ENCODE data around the gene CCL11. TPM values are rescaled to one million over a fixed set of nuclear protein-coding genes. Genes with fewer than 3 reads are reported as not detected.

CCL11 gene
- polyA plus RNA-seq, 2 of the 4 experiments (the other 2 are of a cell fraction), result not detected

DNA sequence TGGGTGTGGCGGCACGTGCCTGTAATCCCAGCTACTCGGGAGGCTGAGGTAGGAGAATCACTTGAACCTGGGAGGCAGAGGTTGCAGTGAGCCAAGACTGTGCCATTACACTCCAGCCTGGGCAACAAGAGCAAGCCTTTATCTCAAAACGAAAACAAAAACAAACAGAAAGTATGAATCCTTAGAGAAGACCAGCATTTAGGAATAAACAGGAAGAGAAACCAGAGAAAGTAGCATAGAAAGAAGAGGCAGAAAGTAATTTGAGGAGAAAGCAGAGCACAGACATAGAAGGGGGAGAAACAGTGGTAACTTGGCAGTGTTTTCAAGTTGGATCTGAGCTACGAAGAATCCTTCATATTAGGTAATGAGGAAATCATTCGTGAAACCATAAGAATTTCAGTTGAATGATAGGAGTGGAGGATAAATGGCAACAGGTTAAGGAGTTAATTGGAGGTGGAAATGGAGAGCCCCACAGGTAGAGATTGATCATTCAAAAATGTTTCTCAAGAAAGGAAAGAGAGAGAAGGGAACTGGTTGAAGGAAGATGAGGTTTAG is 40.1 kb upstream of the CCL11 start:
- 80% methylated on average over 6 of the region's 6 CpGs for WGBS (ENCODE audit: missing lambda C conversion rate)
- no peak for FAIRE-seq
- H3K9me3 ChIP-seq, result no peaks in the 10 kb centered on the region
- TF ChIP-seq BHLHE40 (IDR thresholded peaks at IDR 0.05; ENCODE audit: low read depth, low read length) (no peak), HOXB5 (CRISPR knock-in tag; IDR thresholded peaks at IDR 0.05) (no peak), HOXB13 (CRISPR knock-in tag; IDR thresholded peaks at IDR 0.05; ENCODE audit: low read depth) (no peak), ZFP36 (IDR thresholded peaks at IDR 0.05; ENCODE audit: borderline replicate concordance, partially characterized antibody) (no peak), ZNF302 (CRISPR knock-in tag; IDR thresholded peaks at IDR 0.05) (no peak), EP300 (IDR thresholded peaks at IDR 0.05) (no peak), HDAC2 (IDR thresholded peaks at IDR 0.05) (no peak), EHMT2 (IDR thresholded peaks at IDR 0.05; ENCODE audit: low read depth) (no peak), TP53 (CRISPR knock-in tag; IDR thresholded peaks at IDR 0.05) (no peak), POLR2A (IDR thresholded peaks at IDR 0.05; ENCODE audit: low read length) (no peak), CEBPB (IDR thresholded peaks at IDR 0.05) (no peak), GATA3 (IDR thresholded peaks at IDR 0.05; ENCODE audit: borderline replicate concordance) (no peak), CHD4 (IDR thresholded peaks at IDR 0.05; ENCODE audit: borderline replicate concordance) (no peak), EHF (CRISPR knock-in tag; IDR thresholded peaks at IDR 0.05) (no peak), BCL3 (IDR thresholded peaks at IDR 0.05) (no peak), TFCP2L1 (CRISPR knock-in tag; IDR thresholded peaks at IDR 0.05) (no peak), CHD2 (IDR thresholded peaks at IDR 0.05; ENCODE audit: low read length, partially characterized antibody) (no peak), PBX3 (IDR thresholded peaks at IDR 0.05) (no peak)
- TF ChIP-seq, protein P1, sequence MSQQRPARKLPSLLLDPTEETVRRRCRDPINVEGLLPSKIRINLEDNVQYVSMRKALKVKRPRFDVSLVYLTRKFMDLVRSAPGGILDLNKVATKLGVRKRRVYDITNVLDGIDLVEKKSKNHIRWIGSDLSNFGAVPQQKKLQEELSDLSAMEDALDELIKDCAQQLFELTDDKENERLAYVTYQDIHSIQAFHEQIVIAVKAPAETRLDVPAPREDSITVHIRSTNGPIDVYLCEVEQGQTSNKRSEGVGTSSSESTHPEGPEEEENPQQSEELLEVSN (IDR thresholded peaks at IDR 0.05; ENCODE audit: borderline replicate concordance, low read depth), result no peak
- TF ChIP-seq, protein P2, sequence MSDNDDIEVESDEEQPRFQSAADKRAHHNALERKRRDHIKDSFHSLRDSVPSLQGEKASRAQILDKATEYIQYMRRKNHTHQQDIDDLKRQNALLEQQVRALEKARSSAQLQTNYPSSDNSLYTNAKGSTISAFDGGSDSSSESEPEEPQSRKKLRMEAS (IDR thresholded peaks at IDR 0.05), result no peak
- CTCF ChIA-PET, result interaction anchor here (0.6 kb wide), 1 partner anchor 74 kb away, joined by 3 read pairs; no protein-coding TSS in a partner anchor
- POLR2A ChIA-PET, result no interaction called here
- DNase-seq (ENCODE audit: low read depth in 1 of 2, low spot score in 1 of 2), result no peak
- peaks cover 27% of the 10 kb centered on the region for H3K4me1 ChIP-seq
- no peak overlapping the region for H3K27ac ChIP-seq
- H3K4me2 ChIP-seq, result no peak overlapping the region
- no peak for ATAC-seq
- H3K4me3 ChIP-seq, result no peak overlapping the region

DNA sequence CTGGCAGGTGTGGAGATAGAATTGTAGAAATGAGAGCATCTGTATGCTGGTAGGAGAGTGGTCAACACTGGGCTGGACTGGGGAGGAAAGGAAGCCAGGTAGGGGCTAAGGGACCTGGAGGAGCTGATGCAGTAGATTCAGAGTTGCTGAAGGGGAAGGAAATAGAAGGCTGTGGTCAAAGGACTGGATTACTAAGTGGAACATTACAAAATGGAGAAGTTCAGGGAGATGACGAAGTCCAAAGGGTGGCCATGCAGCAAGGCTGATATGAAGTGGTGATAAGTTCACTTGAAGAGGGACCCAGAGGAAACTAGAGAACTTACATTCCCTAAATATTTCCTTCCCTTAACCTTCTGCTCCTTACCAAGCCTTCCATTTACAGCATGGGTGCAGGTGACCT is 39.1 kb upstream of the CCL11 start:
- Histone ChIP-seq H3K9me3 (no peaks in the 10 kb centered on the region), H3K4me1 (peaks cover 37% of the 10 kb centered on the region), H3K27ac (no peak overlapping the region; a peak in 1 of 6 replicates), H3K4me3 (no peak overlapping the region), H3K4me2 (no peak overlapping the region)
- CTCF ChIA-PET, result interaction anchor here (1.3 to 1.4 kb wide), 2 partner anchors 42 to 115 kb away, joined by 3 read pairs; no protein-coding TSS in a partner anchor
- FAIRE-seq (no peak), DNase-seq (ENCODE audit: low read depth in 1 of 2, low spot score in 1 of 2) (no peak), ATAC-seq (no peak)
- POLR2A ChIA-PET, result no interaction called here
- 96% methylated on average over 1 of the region's 1 CpG for WGBS (ENCODE audit: missing lambda C conversion rate)
- TF ChIP-seq NPAS2 (CRISPR knock-in tag; IDR thresholded peaks at IDR 0.05; ENCODE audit: borderline replicate concordance) (no peak), ESRRA (IDR thresholded peaks at IDR 0.05; ENCODE audit: borderline replicate concordance, low read length) (no peak), ELK1 (IDR thresholded peaks at IDR 0.05; ENCODE audit: low read depth, low read length) (no peak), HOXA7 (CRISPR knock-in tag; IDR thresholded peaks at IDR 0.05) (no peak), BHLHE40 (IDR thresholded peaks at IDR 0.05; ENCODE audit: low read depth, low read length) (no peak), JUN (IDR thresholded peaks at IDR 0.05) (no peak), RCOR1 (IDR thresholded peaks at IDR 0.05; ENCODE audit: low read depth, low read length) (no peak), RARB (CRISPR knock-in tag; IDR thresholded peaks at IDR 0.05) (no peak), HOXB13 (CRISPR knock-in tag; IDR thresholded peaks at IDR 0.05; ENCODE audit: low read depth) (no peak), CHD4 (IDR thresholded peaks at IDR 0.05; ENCODE audit: borderline replicate concordance) (no peak), HMGXB4 (CRISPR knock-in tag; IDR thresholded peaks at IDR 0.05; ENCODE audit: borderline replicate concordance) (no peak), CHD2 (IDR thresholded peaks at IDR 0.05; ENCODE audit: low read length, partially characterized antibody) (no peak)
- TF ChIP-seq, protein P3, sequence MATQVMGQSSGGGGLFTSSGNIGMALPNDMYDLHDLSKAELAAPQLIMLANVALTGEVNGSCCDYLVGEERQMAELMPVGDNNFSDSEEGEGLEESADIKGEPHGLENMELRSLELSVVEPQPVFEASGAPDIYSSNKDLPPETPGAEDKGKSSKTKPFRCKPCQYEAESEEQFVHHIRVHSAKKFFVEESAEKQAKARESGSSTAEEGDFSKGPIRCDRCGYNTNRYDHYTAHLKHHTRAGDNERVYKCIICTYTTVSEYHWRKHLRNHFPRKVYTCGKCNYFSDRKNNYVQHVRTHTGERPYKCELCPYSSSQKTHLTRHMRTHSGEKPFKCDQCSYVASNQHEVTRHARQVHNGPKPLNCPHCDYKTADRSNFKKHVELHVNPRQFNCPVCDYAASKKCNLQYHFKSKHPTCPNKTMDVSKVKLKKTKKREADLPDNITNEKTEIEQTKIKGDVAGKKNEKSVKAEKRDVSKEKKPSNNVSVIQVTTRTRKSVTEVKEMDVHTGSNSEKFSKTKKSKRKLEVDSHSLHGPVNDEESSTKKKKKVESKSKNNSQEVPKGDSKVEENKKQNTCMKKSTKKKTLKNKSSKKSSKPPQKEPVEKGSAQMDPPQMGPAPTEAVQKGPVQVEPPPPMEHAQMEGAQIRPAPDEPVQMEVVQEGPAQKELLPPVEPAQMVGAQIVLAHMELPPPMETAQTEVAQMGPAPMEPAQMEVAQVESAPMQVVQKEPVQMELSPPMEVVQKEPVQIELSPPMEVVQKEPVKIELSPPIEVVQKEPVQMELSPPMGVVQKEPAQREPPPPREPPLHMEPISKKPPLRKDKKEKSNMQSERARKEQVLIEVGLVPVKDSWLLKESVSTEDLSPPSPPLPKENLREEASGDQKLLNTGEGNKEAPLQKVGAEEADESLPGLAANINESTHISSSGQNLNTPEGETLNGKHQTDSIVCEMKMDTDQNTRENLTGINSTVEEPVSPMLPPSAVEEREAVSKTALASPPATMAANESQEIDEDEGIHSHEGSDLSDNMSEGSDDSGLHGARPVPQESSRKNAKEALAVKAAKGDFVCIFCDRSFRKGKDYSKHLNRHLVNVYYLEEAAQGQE (IDR thresholded peaks at IDR 0.05), result no peak

All from A549 (cell line).